Fibroblast of skin of back (primary cell): ENCODE results near the gene BMPR1A.

Experiments
- DNase-seq: peaks from one replicate; pipeline ENCODE4 v3.0.0-alpha.2; 2013

The BMPR1A gene

DNA sequence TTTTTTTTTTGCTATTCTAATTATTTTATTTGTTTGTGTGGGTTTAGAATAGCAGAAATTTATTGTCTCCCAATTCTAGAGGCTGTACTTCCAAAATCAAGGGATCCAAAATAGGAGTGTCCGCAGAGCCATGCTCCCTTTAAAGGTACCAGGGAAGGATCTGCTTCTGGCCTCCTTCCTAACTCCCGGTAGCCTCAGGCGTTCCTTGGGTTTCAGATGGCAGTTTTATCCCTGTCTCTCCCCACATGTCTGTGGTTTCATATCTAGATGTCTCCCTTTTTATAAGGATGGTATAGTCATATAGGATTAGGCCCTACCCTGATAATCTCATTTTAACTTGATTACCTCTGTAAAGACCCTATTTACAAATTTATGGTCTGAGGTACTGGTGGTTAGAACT, 48.4 kb downstream of the BMPR1A start:
- DNase-seq, result peak; percentile 19

DNA sequence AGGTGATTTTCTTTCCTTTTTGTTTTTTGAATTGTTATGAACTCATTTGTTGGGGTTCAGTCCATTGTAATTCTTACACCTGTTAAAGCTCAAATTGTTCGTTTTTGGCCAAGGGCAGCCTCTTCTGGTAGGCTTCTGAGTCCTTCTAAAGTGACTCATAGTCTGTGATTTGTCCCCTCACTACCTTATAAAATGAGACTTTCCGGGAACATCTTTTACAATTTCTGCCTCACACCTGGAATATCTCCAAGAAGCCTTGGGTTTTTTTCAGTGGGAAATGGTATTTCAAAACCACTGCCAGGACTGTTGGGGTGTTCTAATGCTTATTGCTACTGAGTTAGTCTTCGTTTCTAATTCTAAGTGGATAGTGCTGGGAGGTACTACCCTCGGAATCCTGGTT, 56.7 kb downstream of the BMPR1A start:
- no peak for DNase-seq

DNA sequence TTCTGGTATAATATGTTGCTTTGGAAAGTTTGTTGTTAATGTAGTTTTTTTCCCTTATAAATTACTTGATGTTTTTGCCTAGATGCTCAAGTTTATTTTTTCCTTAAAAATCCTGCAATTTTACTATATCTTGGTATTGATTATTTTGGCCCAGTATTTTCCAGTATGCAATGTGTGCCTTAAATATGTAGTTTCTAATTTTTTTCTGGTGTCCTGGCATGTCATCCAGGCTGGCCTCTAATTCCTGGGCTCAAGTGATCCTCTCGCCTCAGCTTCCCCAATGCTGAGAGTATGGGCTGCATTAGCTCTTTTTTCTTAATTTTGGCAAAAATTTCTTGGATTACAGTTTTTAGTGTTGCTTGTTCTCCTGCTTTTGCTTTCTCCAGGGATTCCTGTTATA, 57.6 kb downstream of the BMPR1A start:
- no peak for DNase-seq

DNA sequence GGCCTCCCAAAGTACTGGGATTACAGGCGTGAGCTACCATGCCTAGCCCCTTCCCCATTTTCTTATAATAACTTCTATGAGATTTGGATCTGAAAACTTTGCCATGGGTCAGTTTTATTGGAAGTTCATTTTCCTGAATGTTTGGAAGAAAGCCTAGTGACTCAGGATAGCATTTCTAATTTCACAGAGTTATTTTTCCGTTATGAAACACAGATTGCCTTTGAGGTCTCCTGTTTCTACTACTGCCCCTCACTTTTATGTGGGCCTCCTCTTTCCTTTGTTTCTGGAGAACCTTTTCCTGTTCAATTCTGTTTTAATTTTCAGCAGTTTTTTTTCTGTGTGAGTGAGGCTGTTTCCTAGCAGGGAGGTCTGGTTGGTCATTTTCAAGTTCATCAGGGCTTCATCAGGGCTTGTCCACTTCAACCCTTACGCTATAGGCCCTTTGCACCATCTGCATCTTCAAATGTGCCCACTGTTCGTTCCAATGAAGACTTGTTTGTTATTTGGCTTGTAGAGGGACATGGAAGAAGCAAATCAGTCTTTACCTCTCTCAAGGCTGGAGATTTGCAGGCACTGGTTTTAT, 58.7 kb downstream of the BMPR1A start:
- DNase-seq, result peak; percentile 13

DNA sequence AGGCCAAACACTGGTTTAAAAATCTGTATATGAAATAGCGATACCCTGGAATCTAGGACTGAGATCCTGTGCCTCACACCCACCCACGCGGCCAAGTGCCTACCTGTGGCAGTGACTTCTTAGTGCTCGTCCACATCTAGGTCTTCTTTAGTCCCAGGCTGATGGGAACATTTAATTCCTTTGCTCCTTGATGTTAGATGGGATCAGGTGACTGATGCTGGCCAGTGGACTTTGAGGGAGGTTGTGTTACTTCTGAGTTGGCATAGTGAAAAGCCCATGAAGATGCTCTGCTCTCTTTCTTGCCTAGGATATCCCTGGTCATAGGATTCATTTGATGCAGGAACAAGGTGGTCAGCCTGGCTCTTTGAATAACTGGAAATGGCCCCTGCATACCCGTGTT, 59.2 kb downstream of the BMPR1A start:
- no peak for DNase-seq

DNA sequence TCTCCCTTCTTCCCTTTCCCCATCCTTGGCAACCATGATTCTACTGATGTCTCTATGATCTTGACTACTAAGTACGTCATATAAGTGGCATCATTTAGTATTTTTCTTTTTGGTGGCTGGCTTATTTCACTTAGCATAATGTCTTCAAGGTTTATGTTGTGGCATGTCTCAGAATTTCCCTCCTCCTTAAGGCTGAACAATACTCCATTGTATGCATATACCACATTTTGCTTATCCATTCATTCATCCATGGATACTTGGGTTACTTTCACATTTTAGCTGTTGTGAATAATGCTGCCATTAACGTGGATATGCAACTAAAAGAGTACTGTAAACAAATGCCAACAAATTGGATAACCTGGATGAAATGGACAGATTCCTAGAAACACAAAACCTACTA, 60.8 kb downstream of the BMPR1A start:
- DNase-seq, result no peak

DNA sequence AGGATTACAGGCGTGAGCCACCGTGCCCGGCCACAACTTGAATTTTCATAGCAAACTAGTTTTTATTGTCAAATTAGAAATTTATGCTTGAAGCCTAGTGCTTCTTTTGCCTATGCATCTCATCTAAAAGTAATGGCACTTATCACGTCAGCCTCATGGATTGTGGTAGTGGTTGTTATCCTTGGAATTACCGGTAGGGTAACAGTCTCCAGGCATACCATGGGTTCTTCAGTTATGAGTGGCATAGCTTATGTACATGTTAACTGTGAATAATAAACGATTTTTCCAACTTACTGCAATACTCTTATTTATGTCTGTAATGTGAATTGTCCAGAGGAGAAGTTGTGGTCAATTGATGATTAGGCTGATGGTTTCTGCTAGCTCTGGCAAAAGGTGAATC, 63.1 kb downstream of the BMPR1A start:
- DNase-seq, result peak; percentile 51

DNA sequence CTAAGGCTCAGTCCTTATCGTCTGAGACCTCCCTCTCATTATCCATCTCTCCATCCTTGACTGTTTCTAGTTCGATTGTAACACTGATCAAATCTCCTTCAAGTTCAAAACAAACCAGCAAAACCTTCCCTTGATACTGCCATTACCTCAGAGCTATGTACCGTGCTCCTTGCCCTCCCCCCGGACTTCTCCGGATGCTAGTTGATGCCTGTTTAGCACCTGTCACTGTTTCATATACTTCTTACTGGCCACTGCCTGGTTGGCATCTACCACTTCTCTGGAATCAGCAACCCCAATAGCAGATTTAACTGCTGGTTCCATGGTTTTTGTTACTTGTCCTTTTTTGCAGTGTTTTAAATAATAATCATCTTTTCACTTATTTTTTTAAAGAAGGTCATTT, 64.1 kb downstream of the BMPR1A start:
- DNase-seq, result no peak

DNA sequence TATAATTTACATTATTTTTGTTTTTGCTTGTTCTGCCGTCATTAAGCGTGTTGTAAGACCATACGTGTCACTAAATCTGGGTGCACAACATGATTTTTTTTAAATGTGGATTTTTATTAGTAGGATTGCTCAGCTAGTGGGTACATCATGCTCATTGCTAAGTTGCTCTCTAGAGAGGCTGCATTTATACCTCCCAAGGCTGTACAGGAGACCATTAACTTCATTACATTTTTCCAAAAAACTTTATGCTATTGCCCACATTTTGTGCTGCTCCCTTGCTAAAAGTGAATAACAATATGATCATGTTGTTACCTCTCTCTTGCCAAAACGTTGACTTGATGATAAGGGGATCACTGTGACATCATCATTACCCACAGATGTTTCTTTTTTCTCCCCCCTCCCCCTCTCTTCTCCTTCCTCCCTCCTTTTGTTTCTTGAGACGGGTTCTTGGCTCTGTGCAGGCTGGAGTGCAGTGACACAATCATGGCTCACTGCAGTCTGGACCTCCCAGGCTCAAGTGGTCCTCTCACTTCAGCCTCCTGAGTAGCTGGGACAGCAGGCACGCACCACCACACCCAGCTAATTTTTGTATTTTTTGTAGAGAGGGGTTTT, 65.1 kb downstream of the BMPR1A start:
- DNase-seq, result peak; percentile 21

DNA sequence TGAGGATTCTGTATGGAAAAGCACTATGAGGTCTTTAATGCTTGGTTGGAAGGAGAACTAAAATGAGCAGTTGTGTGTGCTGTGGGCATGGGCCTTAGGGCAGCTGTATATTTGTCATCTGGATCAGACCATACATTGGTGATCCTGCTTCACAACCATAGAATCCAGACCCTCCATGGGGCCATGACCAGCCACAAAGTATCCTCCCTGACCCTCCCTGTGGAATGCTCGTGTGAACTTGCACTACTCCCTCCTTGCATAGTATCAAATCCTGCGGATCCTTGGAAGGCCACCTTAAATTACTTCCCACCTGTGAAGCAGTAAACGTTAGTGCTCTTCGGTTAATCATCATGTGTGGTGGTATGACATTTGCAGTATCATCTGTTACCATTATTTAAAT, 67.1 kb downstream of the BMPR1A start:
- DNase-seq, result no peak

DNA sequence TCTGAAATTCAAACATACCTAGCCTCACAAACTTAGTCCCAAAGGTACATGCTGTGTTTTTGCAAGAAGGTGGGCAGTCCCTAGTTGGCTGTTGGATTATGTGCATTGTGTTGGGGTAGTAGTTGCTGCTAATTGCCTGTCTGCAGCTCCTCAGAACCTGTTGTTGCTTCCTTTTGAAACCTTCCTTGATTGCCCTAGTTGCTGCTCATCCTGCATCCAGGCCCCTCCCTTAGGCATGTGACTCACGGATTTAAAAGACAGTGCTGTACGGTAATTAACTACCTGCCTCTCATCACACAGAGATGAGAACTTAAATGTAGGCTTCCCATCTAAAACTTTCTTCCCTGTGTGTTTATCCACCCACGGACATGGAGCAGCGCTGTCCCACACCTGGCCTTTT, 67.7 kb downstream of the BMPR1A start:
- DNase-seq, result no peak

DNA sequence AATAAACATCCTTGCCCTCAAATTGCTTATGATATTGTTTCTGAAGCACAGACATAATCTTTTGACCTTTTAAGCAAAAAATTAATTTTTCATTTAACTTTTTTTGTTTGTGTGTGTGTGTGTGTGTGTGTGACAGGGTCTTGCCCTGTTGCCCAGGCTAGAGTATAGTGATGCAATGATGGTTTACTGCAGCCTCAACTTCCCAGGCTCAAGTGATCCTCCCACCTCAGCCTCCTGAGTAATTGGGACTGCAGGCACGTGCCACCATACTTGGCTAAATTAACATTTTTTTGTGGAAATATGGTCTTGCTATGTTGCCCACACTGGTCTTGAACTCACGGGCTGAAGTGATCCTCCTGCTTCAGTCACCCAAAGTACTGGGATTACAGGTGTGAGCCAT, 68.9 kb downstream of the BMPR1A start:
- DNase-seq, result no peak

DNA sequence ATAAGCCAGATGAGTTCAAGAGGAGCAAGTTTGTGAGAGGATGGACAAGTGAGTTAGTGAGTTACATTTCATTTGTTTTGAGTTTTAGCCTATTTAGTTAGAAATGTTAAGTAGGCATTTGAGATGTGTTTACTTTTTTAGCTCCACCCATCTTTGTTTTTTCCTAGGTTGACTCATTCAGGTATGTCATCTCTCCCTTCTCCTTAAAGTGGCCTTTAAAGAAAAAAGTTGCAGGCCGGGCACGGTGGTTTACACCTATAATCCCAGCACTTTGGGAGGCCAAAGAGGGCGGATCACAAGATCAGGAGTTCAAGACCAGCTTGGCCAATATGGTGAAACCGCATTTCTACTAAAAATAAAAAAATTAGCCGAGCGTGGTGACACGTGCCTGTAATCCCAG, 71.2 kb downstream of the BMPR1A start:
- DNase-seq, result no peak

DNA sequence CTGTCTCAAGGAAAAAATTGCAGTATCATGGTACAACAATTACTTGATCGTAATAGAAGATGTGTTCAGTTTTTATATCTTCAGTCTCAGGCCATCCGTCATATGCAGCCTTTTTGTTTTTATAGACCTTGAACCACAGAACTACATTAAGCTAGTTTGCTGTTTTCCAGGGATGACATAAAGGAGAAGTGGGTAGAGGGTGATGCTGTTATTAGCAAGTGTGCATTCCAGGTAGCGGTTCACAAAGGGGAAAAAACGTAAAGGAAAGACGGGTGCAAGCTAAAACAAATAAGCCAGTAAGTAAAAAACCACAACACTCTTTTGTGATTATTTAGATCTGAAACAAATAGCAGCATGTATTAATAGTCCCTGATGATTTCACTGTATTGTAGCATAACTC, 71.7 kb downstream of the BMPR1A start:
- no peak for DNase-seq

DNA sequence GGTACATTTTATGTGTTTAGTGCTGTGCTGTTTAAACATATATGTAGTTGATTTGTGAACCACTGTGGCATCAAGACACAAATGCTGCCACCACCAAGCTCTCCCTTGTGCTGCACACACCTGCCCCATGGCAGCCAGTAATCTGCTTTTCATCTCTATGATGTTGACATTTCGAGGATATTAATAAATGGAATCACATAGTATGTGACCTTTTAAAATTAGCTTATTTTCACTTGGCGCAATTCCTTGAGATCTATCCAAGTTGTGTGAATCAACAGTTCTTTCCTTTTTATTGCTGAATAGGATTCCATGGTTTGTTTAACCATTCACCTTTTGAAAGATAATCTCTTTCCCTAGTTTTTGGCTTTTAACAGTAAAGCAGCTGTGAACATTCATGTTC, 73.1 kb downstream of the BMPR1A start:
- no peak for DNase-seq

DNA sequence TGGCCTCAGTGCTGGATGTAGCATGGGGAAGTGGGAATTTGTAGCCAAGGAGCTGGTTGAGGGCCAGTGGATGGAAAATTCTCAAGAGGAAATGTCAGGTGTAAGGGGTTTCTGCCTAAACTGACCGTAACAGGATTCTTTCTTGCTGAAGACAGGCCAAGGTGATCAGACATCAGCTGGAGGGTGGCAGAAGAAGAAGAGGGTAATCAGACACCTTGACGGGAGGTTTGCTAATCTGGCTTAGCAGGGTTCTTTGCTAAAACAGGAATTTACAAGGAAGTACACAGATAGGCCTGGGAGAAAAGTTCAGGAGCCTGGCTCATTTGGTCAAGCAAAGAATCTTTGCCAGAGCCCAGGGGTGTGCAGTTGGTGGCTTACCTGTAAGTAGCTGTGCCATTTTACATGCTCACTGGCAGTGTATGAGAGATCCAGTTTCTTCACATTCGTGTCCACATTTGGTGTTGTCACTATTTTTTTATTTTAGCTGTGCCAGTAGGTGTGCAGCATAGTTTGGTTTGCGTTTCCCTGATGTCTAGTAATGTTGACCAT, 73.7 kb downstream of the BMPR1A start:
- DNase-seq, result no peak

DNA sequence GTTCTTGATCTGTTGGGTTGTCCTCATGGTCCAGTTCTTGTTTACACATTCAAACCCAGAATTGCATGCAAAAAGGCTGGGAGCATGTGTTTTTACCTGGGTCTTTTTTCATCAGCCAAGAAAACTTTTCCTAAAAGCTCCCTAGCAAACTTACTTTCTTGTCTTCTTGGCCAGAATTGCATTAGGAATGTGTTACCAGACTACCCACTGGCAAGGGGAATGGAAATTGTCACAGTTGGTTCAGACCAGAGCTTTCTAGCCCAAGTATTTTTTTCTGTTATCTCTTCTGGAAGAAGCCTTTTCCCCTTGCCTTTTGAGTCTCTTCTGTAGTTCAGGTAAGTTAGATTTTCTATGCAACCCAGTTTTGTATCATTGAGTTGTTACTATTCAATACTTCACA, 77.5 kb downstream of the BMPR1A start:
- DNase-seq, result no peak

DNA sequence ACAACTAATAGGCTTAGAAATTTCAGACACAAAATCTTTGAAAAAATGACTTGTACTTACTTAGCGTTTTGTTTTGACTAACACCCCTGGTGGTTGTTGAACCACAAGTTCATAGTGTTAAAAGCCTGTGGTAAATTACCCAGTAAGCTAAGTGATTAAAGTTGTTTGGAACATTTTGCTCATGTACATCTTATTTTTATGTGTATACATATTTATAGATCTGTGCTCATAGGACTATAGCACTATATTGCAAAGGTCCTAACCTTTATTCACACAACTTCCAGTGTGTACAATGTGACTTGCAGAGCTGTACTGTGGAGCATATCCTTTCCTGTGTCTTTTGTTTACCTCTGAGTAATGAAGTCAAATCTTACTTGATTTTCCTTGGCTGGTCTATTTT, 79.6 kb downstream of the BMPR1A start:
- no peak for DNase-seq

DNA sequence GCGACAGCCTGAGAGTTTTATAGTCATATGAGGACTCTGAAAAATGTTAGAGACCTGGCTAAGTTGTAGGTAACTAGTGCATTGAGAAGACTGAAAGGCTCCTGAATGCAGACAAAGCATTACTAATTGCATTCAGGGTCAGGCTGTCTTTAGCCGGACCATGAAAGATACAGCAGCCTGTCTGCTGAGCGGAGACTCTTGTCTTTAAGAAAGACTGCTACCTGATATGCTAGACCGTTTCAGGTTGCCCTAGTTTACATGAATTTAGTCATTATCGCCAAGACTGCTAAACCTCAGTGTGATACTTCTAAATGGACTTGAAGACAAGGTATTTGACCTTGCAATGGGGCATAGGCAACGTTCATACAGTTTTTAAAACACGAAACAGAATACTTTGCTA, 81.2 kb downstream of the BMPR1A start:
- DNase-seq, result no peak

DNA sequence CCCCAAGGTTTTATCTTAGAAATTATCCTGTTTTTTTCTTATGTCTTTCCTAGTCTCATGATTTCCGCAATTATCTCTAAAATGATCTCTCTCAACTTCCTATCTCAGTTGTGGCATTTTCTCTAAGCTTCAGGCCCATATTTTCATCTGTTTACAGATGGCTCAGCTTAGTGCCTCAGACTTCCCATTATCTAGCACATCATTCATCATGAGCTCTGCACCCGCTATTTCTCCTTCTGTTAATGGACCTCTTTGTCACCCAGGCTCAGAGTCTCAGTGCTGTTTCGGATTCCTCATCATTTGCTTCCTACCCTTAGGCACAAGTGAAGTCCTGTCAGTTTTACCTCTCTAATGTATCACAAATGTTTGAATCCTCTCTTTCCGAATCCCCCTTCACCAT, 84.1 kb downstream of the BMPR1A start:
- DNase-seq, result no peak

DNA sequence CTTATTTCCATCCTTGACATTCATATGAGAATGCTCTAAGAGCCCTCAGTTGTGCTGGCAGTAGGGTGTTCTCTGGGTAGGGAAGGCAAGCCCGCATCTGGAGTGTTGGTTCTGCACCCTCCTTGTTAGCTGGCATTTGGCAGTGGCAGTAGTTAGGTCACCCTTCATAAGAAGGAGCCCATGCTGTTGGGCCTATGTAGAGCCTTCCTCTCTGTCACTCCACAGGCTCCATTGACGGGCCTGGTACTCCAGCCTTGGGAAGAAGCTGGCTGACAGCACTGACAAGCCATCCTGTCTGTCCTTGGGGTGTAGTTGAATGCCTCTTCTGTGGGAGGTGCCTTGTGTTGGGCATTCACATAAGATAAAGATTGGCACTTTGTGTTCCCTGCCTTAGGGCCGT, 89.7 kb downstream of the BMPR1A start:
- no peak for DNase-seq

DNA sequence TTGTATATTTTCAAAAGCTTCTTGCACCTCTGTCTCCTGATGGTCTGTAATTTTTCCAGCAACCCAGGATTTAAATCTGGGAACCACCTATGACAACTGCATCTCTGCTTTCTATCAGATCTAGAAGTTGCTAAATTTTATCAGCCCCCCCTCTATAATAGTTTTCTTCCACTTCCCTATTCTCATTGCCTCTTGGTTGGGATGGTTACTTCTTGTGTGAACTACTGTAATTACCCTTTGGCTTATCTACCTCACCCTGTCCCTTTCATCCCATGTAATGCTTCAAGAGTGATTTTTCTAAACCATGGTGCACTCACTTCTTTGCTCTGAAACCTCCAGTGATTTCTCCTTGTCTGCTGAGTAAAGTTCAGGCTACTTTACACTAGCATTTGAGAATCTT, 92.3 kb downstream of the BMPR1A start:
- DNase-seq, result no peak

DNA sequence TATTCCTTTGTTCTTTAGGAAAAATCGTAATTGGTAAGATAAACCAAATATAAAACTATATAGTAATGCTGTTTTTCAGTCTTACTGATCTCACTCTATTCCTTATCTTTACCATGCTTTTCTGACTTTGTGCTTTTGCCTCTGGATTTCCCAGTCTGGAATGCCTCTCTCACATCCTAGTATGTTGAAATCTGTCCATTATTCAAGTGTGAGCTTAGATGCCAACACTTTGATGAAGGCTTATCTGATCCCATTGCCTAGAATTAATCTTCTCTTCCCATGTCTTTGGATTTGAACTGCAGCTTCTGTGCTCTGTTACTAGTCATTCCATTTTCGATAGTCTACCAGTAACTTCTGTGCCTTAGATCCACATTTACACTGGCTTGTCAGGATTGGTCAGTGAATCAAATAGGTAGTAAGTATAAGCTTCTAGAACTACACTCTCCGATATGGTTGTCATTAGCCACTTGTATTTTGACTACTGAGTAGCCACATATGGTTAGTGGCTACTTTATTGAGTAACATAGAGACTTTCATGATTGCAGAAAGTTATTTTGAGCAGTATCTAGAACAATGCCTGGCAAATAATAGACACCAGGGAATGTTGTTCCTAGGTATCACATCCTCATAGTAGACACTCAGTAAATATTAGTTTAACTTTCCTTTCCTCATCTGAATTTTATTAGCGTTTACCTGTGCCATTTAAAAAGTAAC, 92.9 kb downstream of the BMPR1A start:
- no peak for DNase-seq

DNA sequence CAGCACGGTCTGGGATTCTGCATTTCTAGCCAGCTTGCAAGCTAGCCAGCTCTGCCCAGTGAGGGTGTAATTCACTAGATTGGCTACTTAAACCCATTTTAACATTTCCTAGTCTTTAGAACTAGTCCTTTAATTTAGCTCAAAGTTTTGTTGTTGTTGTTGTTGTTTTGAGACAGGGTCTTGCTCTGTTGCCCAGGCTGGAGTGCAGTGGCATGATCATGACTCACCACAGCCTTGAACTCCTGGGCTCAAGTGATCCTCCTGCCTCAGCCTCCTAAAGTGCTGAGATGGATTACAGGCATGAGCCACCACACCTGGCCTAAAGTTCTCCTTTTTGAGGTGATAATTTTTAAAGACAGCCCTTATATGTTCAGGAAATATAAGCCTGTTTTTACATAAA, 94.1 kb downstream of the BMPR1A start:
- DNase-seq, result no peak
